KBM-7 (cell line): Measurements from ENCODE around the gene SLC2A5.

ENCODE experiments used
- DNase-seq: peaks from one replicate; pipeline ENCODE4 v3.0.0-alpha.2; 2015
- in situ Hi-C: fragments of 300-500 bp; cut with MboI; formaldehyde crosslinking; loops from 2 replicates; pipeline ENCODE4 v1.14.3; 2020; ENCODE audit warnings: low sequenced_read_pairs, low pct_unique_long_range_greater_than_20kb, mixed read lengths

Gene SLC2A5

DNA sequence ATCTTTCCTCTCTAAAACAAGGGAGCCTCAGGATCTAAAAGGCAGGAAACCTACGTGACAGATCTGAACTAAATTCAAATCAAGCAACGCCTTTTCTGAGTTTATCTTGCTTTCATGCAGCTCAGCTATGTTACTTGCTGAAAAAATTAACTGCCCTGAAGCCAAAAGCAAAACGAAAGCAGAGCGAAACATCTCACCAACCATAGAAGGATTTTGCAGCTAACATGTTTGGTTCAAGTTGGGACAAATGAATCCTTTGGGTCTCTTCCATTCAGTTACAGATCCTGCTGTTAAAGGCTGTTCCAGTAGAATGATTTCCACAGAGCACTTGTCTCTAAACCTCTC is 482 bp downstream of the SLC2A5 start:
- no peak for DNase-seq
- in situ Hi-C loops: no loop called here

DNA sequence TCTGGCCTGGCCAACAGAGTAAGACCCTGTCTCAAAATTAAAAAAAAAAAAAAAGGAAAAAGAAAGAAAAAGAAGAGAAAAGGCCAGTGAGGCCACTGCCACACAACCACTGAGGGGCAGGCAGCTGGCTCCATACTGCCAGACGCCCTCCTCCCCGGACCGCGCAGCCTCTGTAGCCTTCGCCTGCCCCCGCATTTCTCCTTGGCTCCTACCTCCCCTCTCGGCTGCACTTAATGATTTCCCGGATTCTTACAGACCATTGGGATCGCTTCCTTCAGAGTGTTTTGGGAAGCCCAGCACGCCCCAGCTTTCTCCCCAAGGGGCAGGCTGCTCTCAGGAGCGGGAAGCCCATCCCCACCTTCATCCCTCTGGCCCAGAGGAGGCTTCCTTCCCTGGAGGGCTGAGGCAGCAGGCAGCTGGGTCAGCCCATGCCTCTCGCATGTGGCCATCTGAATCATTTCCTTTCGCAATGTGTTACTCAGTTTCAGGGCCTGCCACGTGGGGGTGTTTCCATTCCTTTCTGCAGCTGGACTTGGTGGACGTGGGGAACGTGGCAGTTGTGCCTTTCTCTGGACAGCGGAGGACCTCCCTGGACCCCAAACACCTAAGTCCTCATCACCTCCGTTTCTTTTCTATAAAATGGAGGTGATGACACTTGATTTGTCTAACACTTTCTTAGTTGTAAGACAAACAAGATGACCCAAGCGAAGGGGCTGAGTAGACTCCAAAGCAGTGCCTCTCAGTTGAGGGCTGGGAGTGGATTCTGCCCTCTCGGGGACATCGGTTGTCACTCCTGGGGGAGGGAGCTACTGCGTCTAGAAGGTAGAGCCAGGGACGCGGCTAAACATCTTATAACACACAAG is 2.3 kb downstream of the SLC2A5 start:
- in situ Hi-C loops: no loop called here
- no peak for DNase-seq

DNA sequence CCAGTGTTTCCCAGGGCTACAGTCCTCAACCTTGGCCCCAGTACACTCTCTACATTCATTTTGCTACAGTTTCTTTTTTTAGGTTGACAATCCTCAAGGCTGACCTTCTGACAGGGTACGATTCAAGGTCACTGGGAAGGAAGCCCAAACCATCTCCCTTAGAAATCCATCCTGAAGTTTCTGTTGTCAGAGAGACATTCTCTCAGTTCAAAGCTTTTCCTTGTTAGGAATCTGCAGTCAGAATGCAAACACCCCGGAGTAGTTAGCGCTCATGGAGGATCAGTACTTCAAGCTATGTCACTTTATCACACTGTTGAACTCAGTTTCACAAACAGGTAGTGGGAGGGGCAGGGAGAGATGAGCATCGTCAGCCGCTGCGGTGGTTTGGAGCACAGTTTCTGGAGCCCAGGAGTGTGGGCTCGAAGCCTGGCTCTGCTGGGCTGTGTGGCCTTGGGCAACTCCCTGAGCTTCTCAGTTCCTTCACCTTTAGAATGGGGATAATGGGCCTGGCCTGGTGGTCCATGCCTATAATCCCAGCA is 4.2 kb downstream of the SLC2A5 start:
- in situ Hi-C loops: no loop called here
- DNase-seq: no peak

DNA sequence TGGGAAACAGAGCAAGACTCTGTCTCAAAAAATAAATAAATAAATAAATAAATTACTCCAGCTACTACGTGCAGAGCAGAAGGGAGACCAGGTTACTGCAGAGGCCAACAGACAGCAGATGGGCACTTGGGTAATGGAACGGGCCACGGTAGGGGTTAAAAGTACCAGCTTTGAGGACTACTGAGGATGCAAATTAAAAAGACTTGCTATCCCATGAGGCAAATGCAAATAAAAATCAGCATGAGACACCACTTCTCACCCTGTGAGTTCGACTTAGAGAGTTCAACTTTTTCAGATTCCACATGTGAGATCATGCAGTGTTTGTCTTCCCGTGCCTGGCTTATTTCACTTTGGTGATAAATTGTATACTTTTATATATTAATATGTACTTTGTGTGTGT is 6.6 kb downstream of the SLC2A5 start:
- DNase-seq: no peak
- in situ Hi-C loops: no loop called here

DNA sequence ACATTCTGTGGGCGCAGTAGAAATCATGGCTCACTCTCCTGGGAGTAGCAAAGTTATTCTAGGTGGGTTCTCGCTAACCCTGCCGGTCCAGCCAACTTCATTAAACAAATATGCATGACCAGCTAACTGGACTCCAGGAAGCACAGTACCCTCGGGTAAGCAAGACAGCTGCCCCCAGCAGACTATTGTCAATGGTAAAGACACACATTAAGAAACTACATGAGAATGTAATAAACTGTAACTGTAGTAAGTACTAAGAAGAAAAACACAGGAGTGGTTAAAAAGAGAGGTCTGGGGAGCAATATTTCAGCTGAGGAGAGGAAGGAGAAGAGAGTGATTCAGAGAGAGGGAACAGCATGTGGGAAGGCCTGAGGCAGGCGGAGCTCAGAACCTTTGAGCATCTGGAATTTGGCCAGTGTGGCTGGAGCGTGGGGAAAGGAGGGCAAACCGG is 7.4 kb downstream of the SLC2A5 start:
- in situ Hi-C loops: no loop called here
- DNase-seq: no peak

DNA sequence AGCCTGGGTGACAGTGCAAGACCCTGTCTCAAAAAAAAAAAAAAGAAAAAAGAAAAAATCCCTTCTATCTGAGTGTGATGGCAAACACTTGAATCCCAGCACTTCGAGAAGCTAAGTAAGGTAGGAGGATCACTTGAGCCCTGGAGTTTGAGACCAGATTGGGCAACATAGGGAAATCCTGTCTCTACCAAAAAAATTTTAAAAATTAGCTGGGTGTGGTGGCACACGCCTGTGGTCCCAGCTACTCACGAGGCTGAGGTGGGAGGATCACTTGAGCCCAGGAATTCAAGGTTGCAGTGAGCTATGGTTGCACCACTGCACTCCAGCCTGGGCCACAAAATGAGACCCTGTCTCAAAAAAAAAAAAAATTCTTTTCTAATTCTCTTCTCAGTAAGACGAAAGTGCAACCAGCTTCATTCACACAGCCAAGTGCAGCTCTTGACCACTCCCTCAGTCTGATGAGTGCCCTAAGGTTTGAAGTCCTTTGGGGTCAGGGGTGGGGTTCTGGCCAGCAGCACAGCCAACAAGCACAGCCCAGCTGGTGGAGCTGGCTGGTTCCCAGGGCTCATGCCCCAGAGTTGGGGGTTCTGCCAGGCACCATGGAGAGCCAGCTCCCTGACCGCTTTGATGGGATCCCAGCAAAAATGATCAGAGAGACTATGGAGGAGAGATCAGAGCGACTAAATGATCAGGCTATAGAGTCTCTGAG is 8.0 kb downstream of the SLC2A5 start:
- in situ Hi-C loops: no loop called here
- DNase-seq: no peak

DNA sequence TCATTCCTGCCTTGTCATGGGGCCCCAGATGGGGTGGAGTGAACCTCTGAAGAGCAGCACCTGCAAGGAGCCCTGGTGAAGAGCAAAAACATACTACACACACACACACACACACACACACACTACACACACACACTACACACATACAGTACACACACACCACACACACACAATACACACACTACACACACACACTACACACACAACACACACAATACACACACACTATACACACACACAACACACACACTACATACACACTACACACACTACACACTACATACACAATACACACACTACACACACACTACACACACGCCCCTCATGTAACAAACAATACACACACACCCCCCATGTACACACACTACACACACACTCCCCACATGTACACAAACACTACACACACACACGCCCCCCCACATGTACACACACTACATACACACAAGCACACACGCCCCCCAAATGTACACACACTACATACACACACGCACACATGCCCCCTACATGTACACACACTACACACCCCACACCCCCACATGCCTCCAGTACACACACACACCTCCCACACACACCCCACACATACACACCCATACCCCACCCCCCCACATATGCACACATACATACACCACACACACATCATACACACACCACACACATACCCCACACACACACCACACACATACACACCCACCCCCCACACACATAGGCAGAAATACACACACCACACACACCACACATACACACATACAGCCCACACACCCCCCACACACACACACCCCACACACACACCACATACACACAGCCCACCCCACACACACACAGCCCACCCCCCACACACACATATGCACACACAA is 9.3 kb downstream of the SLC2A5 start:
- in situ Hi-C loops: no loop called here
- no peak for DNase-seq

DNA sequence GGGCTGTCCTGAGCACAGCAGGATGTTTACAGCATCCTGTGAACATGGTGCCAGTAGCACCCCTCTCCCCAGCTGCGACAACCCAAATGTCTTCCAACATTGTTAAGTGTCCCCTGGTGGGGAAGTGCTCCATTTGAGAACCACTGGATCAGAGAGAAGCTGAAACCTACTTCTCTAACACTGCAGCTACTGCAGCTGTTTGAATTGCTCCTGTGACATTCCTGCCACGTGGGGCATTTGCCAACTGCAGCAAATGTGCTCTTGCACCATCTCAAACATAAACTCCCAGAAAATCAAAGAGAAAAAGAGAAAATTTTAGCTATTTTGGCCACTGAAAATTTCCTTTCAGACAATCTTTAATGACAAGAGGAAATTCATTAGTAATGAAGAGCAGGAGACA is 11.0 kb downstream of the SLC2A5 start:
- in situ Hi-C loops: no loop called here
- DNase-seq: no peak

DNA sequence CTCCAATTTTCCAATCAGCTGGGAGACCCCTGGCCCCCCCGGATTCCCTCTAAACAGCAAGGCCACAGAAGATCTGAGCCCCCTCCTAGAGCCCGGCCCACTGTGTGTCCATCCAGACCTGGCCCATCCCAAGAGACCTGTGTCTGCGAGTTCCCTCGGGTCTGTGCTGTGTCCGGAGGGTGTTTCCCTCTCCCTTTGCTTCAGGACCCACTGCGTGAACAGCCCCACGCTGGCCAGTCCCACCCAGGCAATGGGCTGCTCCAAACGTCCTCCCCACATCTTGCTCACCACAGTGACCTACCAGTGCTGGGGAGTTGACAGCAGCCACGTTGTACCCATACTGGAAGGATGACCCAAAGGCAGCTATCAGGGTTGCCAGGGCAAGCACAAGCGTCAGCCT is 11.6 kb downstream of the SLC2A5 start:
- DNase-seq: no peak
- in situ Hi-C loops: no loop called here

DNA sequence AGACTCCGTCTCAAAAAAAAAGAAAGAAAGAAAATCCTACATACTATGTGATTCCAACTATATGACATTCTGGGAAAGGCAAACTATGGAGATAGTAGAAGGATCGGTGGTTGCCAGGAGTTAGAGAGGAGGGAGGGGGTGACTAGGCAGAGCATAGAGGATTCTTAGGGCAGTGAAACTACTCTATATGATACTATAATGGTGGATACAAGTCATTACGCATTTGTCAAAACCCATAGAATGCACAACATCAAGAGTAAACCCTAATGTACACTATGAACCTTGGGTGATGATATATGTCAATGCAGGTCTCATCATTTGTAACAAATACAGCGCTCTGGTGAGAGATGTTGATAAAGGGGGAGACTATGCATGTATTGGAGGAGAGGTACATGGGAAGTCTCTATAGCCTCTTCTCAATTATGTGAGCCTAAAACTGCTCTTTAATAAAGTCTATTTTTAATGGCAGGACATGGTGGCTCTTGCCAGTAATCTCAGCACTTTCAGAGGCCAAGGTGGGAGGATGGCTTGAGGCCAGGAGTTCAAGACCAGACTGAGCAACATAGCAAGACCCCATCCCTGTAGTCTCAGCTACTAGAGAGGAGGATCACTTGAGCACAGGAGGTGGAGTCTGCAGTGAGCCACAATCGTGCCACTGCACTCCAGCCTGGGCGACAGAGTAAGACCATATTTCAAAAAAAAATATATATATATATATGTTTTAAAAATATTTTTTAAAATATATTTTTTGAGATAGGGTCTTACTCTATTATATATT is 17.0 kb downstream of the SLC2A5 start:
- in situ Hi-C loops: no loop called here
- DNase-seq: no peak

DNA sequence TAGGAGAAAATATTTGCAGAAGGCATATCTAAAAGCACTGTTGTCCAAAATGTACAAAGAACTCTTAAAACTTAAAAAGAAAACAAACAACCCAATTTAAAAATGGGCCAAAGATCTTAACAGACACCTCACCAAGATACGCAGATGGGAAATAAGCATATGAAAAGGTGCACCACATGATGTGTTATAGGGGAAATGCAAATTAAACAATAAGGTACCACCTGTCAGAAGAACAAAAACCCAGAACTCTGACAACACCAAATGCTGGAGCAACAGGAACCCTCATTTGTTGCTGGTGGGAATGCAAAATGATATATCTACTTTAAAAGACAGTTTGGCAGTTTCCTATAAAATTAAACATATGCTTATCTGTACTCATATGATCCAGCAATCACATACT is 18.1 kb downstream of the SLC2A5 start:
- DNase-seq: no peak
- in situ Hi-C loops: no loop called here

DNA sequence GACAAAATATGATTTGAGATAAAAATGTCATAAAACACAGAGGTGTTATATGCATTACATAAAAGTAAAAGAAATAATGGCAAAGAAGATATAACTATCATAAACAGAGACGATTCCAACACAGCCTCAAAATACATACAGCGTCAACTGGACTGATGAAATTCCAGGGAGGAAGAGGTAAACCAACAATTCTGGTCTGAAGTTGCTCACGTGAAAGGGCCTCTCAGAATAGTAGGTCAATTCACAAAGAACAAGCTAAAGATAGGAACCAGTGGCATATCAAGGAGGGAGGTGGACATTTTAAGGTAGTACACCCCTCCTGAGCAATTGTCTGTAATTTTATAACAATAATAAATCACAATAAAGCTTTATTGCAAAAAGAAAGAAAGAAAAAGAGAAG is 18.6 kb downstream of the SLC2A5 start:
- in situ Hi-C loops: no loop called here
- no peak for DNase-seq

DNA sequence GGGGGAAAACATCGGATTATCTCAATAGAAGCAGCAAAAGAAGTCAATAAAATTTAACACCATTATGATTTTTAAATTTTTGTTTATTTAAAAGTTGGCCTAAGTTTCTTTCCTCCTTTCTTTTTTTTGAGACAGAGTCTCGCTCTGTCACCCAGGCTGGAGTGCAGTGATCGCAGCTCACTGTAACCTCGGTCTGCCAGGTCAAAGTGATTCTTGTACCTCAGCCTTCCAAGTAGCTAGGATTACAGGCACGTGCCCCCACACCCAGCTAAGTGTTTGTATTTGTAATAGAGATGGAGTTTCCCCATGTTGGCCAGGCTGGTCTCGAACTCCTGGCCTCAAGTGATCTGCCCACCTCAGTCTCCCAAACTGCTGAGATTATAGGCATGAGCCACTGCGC is 20.9 kb downstream of the SLC2A5 start:
- DNase-seq: no peak
- in situ Hi-C loops: no loop called here

DNA sequence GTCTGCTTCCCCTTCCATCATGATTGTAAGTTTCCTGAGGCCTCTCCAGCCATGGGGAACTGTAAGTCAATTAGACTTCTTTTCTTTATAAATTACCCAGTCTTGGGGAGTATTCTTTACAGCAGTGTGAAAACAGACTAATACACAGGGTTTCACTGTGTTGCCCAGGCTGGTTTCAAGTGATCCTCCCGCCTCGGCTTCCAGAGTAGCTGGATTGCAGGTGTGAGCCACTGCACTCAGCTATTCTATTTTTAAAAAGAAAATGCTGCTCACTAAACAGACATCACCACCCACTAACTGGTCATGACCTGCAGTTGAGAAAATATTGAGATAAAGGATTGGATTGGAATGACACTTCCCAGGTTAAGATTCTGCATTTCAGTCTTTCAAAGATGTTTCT is 22.4 kb downstream of the SLC2A5 start:
- in situ Hi-C loops: no loop called here
- DNase-seq: no peak

DNA sequence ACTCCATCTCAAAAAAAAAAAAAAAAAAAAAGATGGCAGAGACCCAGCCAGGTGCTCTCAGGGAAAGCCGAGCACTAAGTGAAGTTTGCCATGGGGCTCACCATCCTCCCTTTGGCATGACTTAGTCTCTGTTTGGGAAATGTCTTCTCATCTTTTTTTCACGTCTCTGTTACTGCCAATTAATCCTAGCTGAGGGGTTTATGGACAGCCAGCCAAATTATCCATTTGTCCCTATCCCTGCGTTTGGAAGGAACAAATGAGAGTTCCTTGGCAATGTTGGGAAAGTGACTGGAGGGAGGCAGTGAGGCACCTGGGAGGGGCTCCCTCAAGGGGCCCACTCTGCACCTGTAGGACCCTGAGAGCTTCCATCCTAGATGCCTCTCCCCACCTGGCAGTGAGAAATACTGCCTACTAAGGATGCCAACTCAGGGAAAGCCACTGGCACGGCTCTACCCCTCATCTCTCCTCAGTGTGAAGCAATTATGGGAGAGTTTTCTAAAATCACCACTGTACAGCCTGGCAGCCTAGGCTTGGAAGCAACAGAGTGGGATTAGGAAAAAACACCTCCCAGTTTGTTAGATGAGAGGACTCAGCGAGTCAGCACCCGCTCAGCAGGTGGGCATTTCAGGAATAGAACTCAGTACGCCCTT is 23.4 kb downstream of the SLC2A5 start:
- DNase-seq: no peak
- in situ Hi-C loops: no loop called here

DNA sequence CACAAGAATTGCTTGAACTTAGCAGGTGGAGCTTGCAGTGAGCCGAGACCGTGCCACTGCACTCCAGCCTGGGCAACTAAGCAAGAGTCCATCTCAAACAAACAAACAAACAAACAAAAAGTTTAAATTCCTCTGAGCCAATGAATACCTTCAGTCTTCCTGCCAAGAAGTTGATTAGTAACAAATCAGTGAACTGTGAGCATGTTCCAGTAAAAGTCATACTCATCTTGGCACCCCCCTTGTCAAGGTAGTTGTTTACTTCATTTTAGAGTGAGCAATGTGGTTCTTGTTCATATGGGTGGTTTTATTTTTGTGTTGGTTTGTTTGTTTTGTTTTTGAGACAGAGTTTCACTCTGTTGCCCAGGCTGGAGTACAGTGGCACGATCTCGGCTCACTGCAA is 25.2 kb downstream of the SLC2A5 start:
- DNase-seq: no peak
- in situ Hi-C loops: no loop called here

DNA sequence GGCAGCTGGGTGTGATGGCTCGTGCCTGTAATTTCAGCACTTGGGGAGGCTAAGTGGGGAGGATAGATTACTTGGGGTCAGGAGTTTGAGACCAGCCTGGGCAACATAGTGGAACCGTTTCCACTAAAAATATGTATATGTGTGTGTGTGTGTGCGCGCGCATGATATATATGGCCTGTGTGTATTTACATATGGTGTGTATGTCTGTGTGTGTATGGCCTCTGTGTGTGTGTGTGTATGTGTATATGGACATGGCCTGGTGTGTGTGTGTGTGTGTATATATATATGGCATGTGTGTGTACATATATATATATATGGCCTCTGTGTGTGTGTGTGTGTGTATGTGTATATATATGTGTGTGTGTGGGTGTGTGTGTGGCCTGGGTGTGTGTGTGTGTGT is 27.2 kb downstream of the SLC2A5 start:
- in situ Hi-C loops: no loop called here

DNA sequence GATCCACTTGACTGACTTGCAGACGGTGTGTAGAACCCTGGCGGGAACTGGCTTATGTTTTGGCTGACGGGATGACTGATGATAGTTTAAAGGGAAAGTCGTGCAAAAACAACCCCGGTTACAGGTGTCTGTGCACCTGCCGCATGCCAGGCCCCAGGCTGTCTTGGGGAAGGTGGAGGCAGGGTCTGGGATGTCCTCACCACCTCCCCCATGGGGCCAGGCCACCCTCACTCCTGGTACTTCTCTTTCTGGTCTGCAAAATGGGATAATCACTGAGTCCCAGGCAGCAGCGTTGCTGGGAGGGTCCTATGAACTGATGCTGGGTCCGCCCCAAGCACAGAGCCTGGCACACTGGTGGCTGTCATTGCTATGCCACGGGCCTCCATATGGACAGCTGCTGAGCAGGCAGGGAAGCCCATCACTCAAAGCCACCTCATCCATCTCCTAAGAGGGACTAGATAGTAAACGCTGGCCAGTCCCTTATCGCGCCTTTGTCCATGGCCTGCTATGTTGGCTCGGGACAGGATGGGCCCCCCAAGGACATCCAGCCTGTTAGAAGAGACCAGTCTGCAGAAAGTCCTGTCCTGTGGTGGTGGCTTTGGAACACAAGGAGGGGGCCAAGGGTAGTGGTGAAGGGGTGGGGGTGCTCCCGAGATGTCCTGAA is 28.2 kb downstream of the SLC2A5 start:
- DNase-seq: no peak
- in situ Hi-C loops: no loop called here

More for the DNA sequence above, 27.2 kb downstream of the SLC2A5 start:
- no peak for DNase-seq
